Measurements from ENCODE around the gene ADORA3.

Gene ADORA3

GRCh38 chr1:111452581-111452980 lies 50.9 kb downstream of the ADORA3 start:
- in situ Hi-C loops (cut with MboI; ENCODE audit: low sequenced_read_pairs) = no loop called here

- in situ Hi-C loops (cut with MboI; ENCODE audit: low sequenced_read_pairs) = no loop called here
Observed at GRCh38 chr1:111450185-111450584, 53.2 kb downstream of the ADORA3 start.

GRCh38 chr1:111449703-111450017 lies 53.8 kb downstream of the ADORA3 start:
- in situ Hi-C loops (cut with MboI; ENCODE audit: low sequenced_read_pairs) = no loop called here

Data from HL-60/S4 treated with retinoic acid at 250 ng/mL for 4 days and 3 days (cell line).